Superior temporal gyrus (tissue), 1 donor: ENCODE data around the gene AQP12A.

ENCODE experiments used
- DNase-seq: peaks from one replicate; pipeline ENCODE4 v3.0.0-alpha.2; 2016; ENCODE audit errors: extremely low spot score

Gene AQP12A

GRCh38 chr2:240707043-240707756 is 15.5 kb downstream of the AQP12A start:
- DNase-seq, result no peak

- DNase-seq, result no peak
Measured at GRCh38 chr2:240707821-240708220, 16.2 kb downstream of the AQP12A start.

GRCh38 chr2:240708457-240708856 is 16.8 kb downstream of the AQP12A start:
- no peak for DNase-seq

- DNase-seq, result no peak
Measured at GRCh38 chr2:240711296-240711695, 19.6 kb downstream of the AQP12A start.

- DNase-seq, result no peak
Measured at GRCh38 chr2:240711701-240712100, 20.0 kb downstream of the AQP12A start.

- DNase-seq, result no peak
Measured at GRCh38 chr2:240712121-240712520, 20.5 kb downstream of the AQP12A start.

- DNase-seq, result no peak
Measured at GRCh38 chr2:240713071-240713927, 21.6 kb downstream of the AQP12A start.

GRCh38 chr2:240713928-240714746 is 22.5 kb downstream of the AQP12A start:
- DNase-seq, result no peak

GRCh38 chr2:240714747-240715725 is 23.4 kb downstream of the AQP12A start:
- no peak for DNase-seq

- DNase-seq, result no peak
Measured at GRCh38 chr2:240716130-240716798, 24.6 kb downstream of the AQP12A start.

GRCh38 chr2:240717181-240717641 is 25.5 kb downstream of the AQP12A start:
- DNase-seq, result no peak

- DNase-seq, result no peak
Measured at GRCh38 chr2:240717681-240718581, 26.3 kb downstream of the AQP12A start.

GRCh38 chr2:240718896-240719490 is 27.3 kb downstream of the AQP12A start:
- DNase-seq, result no peak

- DNase-seq, result no peak
Measured at GRCh38 chr2:240719676-240720545, 28.2 kb downstream of the AQP12A start.

GRCh38 chr2:240720686-240721595 is 29.3 kb downstream of the AQP12A start:
- no peak for DNase-seq

- DNase-seq, result no peak
Measured at GRCh38 chr2:240721596-240722180, 30.0 kb downstream of the AQP12A start.
